Pancreas (tissue), 10 donors: ENCODE measurements around the gene MED15. TPM values are rescaled to one million over a fixed set of nuclear protein-coding genes. Genes with fewer than 3 reads are reported as not detected.

ENCODE experiments used
- ATAC-seq, 4 donors: fragments of 200-7000 bp; cut with Tn5 transposase; one replicate each; pipeline versions ENCODE4 v1.8.0 to v1.9.1; 2020; ENCODE audit warnings: mild to moderate bottlenecking in 4 of 4, moderate library complexity in 4 of 4
- DNase-seq, 6 donors: peaks; one replicate each; pipeline ENCODE4 v3.0.0-alpha.2; 2020
- FAIRE-seq: peaks from 2 replicates; lab custom pipeline; 2012; peaks lifted over from hg19 to GRCh38; lab: Jason Lieb, UNC
- H3K27ac ChIP-seq, 4 donors: fragments of 200-600 bp; sonication (generic); 1 replicate in 3 of 4; 2 replicates in 1 of 4; pipeline versions ENCODE4 v1.5.0 to v1.8.0; 2020
- H3K27me3 ChIP-seq, 4 donors: fragments of 200-600 bp; one replicate each; pipeline ENCODE4 v1.8.0; 2021
- H3K36me3 ChIP-seq, 3 donors: fragments of 200-600 bp; sonication (generic) in 1 of 3; one replicate each; pipeline versions ENCODE4 v1.5.0 to v1.8.0; 2020 to 2021
- H3K4me1 ChIP-seq, 3 donors: fragments of 200-600 bp; one replicate each; pipeline ENCODE4 v1.8.0; 2021
- H3K4me3 ChIP-seq, 4 donors: fragments of 200-600 bp; sonication (generic) in 2 of 4; one replicate each; pipeline versions ENCODE4 v1.5.0 to v1.8.0; 2020 to 2021
- H3K9me3 ChIP-seq, 4 donors: fragments of 200-600 bp; one replicate each; pipeline ENCODE4 v1.8.0; 2021
- CTCF ChIP-seq, 4 donors: fragments of 200-600 bp; sonication (generic) in 3 of 4; IDR thresholded peaks; one replicate each; pipeline versions ENCODE4 v1.5.0 to v1.8.0; 2021; ENCODE audit warnings: antibody characterized with exemption in 4 of 4
- WGBS, 2 donors: extraction: QIAGEN DNeasy Blood & Tissue Kit; methylation state at CpG; one replicate each; pipeline ENCODE4 v1.1.7; 2013; 5-methylcytosine and 5-hydroxymethylcytosine counted together
- intact Hi-C, 3 donors: fragments of 100-400 bp; cut with DNase I; formaldehyde crosslinking; loops; one replicate each; pipeline versions ENCODE4 v1.11.1 to v1.14.2; 2022
- polyA plus RNA-seq, 2 donors: library from polyadenylated mRNA; stranded (reverse); fragments of 200-250 nt; gene quantifications; one replicate each; pipeline ENCODE4 v1.2.3, GENCODE V29; 2013
- total RNA-seq, 6 donors: library from RNA; stranded (reverse); fragmentation: NEBNext Ultra II Directional in 4 of 6; extraction: Animal tissue kit (Norgen Biotek cat#: 25700) in 4 of 6; gene quantifications; one replicate each; pipeline versions ENCODE4 v1.2.1 to v1.2.4, GENCODE V29; 2021 to 2023
- donor health status: healthy with polysubstance abuse.
- donor health status: DM: no; HTN: no; CAD: no; lungs with moderate emphysema.
- donor health status: DM: no; HTN: no; CAD: no.
- donor health status: control.
- donor health status: control.
- donor health status: Bipolar disorder and iron deficiency.
- donor health status: DM: yes; HTN: yes; CAD: no.
- donor health status: DM: no; HTN: no; CAD: no.
- donor health status: DM: no; HTN: no; CAD: no.
- donor health status: DM: yes; HTN: yes; CAD: no.

Gene MED15
- total and polyA plus RNA-seq, 8 donors, result 27.1 to 61.7 (median 37.0) TPM

GRCh38 chr22:20551805-20552442, 44.5 kb downstream of the MED15 start:
- Histone ChIP-seq H3K9me3 (no peaks in the 10 kb centered on the region), H3K27ac (peak overlapping the region; percentile 75 to 85 (median 83)), H3K4me1 (peaks cover 25 to 30% (median 27%) of the 10 kb centered on the region in 3 donors), H3K36me3 (no peaks in the 10 kb centered on the region), H3K27me3 (no peaks in the 10 kb centered on the region), H3K4me3 (no peak overlapping the region)
- intact Hi-C loops, result no loop called here
- ATAC-seq (peak; percentile 76 to 87 (median 82)), DNase-seq (peak in 5 of 6 donors; percentile 59 to 82 (median 78)), FAIRE-seq (no peak)
- peak; percentile 29 to 69 (median 43) for TF ChIP-seq CTCF (IDR thresholded peaks at IDR 0.05)
- 27 to 36% methylated on average over 8 of the region's 8 CpGs for WGBS, 2 donors

GRCh38 chr22:20552443-20553401, 45.3 kb downstream of the MED15 start:
- Histone ChIP-seq H3K27me3 (no peaks in the 10 kb centered on the region), H3K4me1 (peaks cover 25 to 35% (median 32%) of the 10 kb centered on the region in 3 donors), H3K27ac (peak overlapping the region; percentile 75 to 85 (median 83)), H3K4me3 (no peak overlapping the region), H3K9me3 (no peaks in the 10 kb centered on the region), H3K36me3 (no peaks in the 10 kb centered on the region)
- 31% methylated on average over 15 of the region's 15 CpGs for WGBS, 2 donors
- TF ChIP-seq CTCF (IDR thresholded peaks at IDR 0.05), result no peak
- ATAC-seq (peak; percentile 53 to 64 (median 60)), FAIRE-seq (no peak), DNase-seq (peak in 3 of 6 donors; percentile 42 to 63 (median 46))
- intact Hi-C loops, result no loop called here

- peaks cover 25 to 35% (median 32%) of the 10 kb centered on the region in 3 donors for H3K4me1 ChIP-seq
- no peaks in the 10 kb centered on the region for H3K9me3 ChIP-seq
- no peak for TF ChIP-seq CTCF (IDR thresholded peaks at IDR 0.05)
- no peaks in the 10 kb centered on the region for H3K27me3 ChIP-seq
- peak overlapping the region in 1 of 4 donors; percentile 84 for H3K27ac ChIP-seq
- 96 to 97% methylated on average over 8 of the region's 8 CpGs for WGBS, 2 donors
- intact Hi-C loops, result no loop called here
- FAIRE-seq (no peak), DNase-seq (no peak), ATAC-seq (no peak)
- H3K4me3 ChIP-seq, result no peak overlapping the region
- no peaks in the 10 kb centered on the region for H3K36me3 ChIP-seq
Observed at GRCh38 chr22:20553947-20554741, 46.7 kb downstream of the MED15 start.

- 93% methylated on average over 14 of the region's 14 CpGs for WGBS, 2 donors
- intact Hi-C loops, result no loop called here
- ATAC-seq (no peak), DNase-seq (no peak), FAIRE-seq (no peak)
- Histone ChIP-seq H3K4me1 (peaks cover 25 to 35% (median 28%) of the 10 kb centered on the region in 3 donors), H3K36me3 (no peaks in the 10 kb centered on the region), H3K4me3 (no peak overlapping the region), H3K9me3 (no peaks in the 10 kb centered on the region), H3K27me3 (no peaks in the 10 kb centered on the region), H3K27ac (no peak overlapping the region)
- no peak for TF ChIP-seq CTCF (IDR thresholded peaks at IDR 0.05)
Observed at GRCh38 chr22:20554824-20555223, 47.4 kb downstream of the MED15 start.
